Hepatocyte (in vitro differentiated cells): ENCODE results near the gene VGLL4.

ENCODE experiments used
- EZH2phosphoT487 ChIP-seq: fragments of 200-600 bp; sonication (generic); IDR thresholded peaks from one replicate; pipeline ENCODE4 v1.6.1; 2018; ENCODE audit warnings: antibody characterized with exemption, mild to moderate bottlenecking, low read depth, moderate library complexity; ENCODE audit not compliant: unreplicated experiment, severe bottlenecking
- TF ChIP-seq, protein P1 (sequence below): fragments of 200-600 bp; sonication (generic); IDR thresholded peaks from 2 replicates; pipeline ENCODE4 v1.5.1; 2016; ENCODE audit warnings: antibody characterized with exemption, mild to moderate bottlenecking; ENCODE audit not compliant: poor library complexity

DNA sequence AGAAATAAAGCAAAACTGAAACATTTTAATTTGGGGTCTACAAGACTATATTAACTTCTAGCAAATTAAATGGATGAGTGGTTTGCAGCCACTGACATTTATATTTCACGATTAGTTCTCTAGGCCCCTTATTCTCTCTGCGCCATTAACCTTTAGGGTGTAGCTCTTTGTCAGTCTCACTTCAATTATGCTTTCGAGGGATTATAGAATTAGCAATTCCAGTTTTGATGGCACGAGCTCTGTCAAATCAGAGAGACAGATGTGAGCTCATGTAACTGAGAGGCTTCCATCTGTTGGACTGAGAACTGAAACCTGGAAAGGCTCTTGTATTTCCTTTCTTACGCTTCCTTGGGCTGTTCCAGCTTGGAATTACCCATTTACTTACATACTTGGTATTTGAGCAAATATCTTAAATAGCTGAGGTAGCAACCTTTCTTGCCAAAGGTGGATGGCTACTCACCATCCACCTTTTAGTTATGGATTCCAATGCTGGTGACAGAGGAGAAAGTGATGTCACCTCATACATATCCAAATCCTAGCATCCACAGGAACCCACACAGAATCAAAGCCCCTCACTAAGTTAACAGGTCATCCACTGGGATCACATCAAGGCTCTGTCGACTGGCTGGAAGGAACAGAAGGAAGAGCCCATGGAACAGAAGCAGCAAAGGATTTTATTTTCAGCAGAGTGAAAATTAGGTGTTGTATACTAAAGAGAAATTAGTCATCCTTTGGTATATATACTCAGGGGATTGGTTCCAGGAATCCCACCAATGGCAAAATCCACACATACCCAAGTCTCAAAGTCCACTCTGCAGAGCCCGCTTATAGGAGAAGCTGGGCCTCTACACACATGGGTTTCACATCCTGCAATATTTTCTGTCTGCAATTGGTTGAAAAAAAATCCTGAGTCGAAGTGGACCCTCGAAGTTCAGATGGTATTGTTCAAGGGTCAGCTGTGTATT, 20.8 kb downstream of the VGLL4 start:
- TF ChIP-seq, protein P1, sequence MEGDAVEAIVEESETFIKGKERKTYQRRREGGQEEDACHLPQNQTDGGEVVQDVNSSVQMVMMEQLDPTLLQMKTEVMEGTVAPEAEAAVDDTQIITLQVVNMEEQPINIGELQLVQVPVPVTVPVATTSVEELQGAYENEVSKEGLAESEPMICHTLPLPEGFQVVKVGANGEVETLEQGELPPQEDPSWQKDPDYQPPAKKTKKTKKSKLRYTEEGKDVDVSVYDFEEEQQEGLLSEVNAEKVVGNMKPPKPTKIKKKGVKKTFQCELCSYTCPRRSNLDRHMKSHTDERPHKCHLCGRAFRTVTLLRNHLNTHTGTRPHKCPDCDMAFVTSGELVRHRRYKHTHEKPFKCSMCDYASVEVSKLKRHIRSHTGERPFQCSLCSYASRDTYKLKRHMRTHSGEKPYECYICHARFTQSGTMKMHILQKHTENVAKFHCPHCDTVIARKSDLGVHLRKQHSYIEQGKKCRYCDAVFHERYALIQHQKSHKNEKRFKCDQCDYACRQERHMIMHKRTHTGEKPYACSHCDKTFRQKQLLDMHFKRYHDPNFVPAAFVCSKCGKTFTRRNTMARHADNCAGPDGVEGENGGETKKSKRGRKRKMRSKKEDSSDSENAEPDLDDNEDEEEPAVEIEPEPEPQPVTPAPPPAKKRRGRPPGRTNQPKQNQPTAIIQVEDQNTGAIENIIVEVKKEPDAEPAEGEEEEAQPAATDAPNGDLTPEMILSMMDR = no peak
- TF ChIP-seq EZH2phosphoT487 = no peak
